Activated CD8-positive, alpha-beta memory T cell treated with anti-CD3 and anti-CD28 coated beads, Interleukin-2, amount 50 U/mL, for 1 hour (primary cell): ENCODE data around the gene SLC35G6.
"Not testable (repeated sequence)": the region's sequence is repeated elsewhere in the genome, so short reads cannot be mapped to it uniquely, and the experiment has no call there.

Source experiments
- DNase-seq: peaks from one replicate; pipeline ENCODE4 v3.0.0-alpha.2; 2020; ENCODE audit errors: extremely low read depth

SLC35G6 gene

DNA sequence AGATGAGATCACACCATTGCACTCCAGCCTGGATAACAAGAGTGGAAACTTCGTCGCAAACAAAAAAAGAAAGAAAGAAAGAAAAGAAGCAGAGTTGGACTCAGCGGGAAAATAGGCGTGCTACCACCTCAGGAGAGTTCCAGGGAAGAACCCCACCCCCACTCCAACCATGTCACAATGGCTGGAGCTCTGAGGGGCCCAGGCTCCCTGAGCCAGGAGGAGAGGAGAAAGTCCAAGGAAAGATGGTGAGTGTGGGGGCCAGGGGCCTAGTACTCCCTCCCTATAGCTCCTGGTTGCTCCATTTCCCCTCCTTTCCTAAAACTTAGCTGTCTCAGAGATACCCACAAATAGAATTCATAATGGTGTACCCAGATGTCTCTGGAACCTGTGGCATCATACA lies at the start of gene SLC35G6:
Gene SLC35G6 (plus strand): TSS at position 172 of the 400 bp plus-strand sequence. CDS start 71 bp downstream, at position 243.
- DNase-seq = not testable (repeated sequence)

DNA sequence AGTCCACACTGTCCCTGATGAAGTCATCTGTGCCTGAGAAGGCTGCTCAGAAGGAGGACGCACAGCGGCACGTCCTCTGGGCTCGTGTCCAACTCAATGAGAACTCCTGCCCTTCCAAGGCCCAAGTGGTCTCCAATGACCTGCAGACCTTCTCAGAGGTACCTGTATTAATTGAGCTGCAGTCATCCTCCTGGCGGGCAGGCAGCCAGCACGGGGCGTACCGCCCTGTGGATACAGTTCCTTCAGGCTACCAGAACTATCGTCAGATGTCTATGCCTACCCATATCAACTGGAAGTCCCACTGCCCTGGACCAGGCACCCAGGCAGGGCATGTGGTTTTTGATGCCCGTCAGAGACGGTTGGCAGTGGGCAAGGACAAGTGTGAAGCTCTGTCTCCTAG lies 49.0 kb upstream of the SLC35G6 start:
- no peak for DNase-seq

DNA sequence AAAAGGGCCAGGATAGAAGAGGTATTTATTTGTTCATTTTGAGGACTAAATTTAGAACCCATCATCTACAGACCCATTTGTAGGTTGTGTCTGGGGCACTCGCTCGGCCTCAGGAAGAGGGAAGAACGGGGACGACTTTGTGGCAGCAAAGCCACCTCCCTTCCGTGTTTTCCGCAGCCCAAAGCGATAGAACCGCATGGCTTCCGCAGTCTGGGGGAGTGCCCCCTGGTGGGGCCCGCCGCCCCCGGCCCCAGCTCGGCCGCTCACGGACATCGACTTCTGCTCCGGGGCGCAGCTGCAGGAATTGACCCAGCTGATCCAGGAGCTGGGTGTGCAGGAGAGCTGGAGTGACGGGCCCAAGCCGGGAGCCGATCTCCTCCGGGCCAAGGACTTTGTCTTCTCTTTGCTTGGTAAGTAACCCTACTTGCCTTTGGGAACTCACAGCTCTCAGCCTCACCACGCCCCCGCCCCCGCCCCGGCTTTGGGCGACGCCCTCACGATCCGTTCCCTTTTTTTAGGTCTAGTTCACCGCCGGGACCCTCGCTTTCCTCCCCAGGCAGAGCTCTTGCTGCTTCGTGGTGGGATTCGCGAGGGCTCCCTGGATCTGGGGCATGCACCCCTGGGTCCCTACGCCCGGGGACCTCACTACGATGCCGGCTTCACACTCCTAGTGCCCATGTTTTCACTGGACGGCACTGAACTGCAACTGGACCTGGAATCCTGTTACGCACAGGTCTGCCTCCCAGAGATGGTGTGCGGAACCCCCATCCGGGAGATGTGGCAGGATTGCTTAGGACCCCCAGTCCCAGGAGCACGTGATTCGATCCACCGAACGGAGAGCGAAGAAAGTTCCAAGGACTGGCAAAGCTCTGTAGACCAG lies 45.3 kb upstream of the SLC35G6 start:
- no peak for DNase-seq

DNA sequence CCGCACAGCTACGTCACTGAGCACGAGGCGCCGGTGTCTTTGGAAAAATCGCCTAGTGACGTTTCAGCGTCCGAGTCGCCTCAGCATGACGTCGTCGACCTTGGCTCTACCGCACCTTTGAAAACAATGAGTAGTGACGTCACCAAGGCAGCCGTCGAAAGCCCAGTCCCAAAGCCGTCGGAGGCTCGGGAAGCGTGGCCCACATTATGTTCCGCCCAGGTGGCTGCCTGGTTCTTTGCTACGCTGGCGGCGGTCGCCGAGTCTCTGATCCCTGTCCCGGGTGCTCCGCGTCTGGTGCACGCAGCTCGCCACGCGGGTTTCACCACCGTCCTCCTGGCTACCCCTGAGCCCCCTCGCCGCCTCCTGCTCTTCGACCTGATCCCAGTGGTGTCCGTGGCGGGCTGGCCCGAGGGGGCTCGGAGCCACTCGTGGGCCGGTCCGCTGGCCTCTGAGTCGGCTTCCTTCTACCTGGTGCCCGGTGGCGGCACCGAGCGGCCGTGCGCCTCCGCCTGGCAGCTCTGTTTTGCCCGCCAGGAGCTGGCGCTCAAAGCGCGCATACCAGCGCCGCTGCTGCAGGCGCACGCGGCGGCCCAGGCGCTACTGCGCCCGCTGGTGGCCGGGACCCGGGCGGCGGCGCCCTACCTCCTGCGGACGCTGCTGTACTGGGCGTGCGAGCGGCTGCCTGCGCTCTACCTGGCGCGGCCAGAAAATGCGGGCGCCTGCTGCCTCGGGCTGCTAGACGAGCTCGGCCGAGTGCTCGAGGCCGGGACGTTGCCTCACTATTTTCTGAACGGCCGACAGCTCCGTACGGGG lies 44.5 kb upstream of the SLC35G6 start:
- peak; percentile 58 for DNase-seq

DNA sequence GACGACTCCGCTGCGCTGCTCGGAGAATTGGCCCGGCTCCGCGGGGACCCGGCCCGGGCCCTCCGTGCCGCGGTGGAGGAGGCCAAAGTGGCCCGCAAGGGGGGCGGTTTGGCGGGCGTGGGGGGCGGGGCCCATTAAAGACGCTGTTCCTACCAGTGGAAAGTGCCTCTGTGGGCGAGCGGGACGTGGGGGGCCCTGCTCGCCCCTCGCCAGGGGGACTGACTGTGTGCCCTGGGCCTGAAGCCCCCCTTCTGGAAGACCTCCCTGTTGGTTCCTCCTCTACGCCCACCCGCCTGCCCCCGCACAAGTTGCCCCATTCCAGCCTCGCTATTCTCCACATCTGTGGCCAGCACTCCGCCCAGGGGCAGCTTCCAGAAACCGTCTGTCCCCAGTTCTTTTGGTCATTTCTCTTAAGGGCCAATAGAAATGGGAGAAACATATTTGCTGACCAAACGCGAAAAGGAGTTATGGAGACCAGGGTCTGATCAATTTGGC lies 43.8 kb upstream of the SLC35G6 start:
- DNase-seq = no peak

DNA sequence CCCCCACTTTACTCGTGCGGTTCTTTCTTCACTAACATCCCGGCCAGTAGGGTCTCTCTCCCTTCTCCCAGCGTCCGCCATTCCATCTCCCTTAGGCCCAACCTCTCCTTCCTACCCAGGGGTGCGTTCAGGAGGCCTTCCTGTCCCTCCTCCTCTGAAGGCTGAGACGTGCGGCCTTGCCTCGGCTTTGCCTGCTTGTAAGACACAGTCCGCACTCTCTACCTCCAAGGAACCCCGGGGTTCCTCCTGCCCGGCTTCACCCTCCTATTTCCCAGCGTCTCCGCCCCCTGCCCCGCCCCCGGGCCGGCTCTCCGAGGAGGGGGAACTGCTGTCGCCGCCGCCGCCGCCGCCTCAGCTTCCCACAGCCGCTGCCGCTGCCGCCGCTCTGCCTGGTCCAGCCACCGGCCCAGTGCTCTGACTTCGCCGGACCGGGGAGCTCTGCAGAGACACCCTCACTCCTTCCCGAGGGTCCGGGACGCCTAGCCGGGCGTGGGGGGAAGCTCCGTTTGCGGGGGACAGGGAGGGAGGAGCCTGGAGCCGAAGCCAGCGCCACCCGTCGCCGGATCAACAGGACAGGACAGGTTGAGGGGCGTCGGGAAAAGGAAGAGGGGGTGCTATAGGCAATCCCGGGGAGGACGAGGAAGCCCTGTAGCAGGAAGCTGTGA lies 43.2 kb upstream of the SLC35G6 start:
- DNase-seq = no peak

DNA sequence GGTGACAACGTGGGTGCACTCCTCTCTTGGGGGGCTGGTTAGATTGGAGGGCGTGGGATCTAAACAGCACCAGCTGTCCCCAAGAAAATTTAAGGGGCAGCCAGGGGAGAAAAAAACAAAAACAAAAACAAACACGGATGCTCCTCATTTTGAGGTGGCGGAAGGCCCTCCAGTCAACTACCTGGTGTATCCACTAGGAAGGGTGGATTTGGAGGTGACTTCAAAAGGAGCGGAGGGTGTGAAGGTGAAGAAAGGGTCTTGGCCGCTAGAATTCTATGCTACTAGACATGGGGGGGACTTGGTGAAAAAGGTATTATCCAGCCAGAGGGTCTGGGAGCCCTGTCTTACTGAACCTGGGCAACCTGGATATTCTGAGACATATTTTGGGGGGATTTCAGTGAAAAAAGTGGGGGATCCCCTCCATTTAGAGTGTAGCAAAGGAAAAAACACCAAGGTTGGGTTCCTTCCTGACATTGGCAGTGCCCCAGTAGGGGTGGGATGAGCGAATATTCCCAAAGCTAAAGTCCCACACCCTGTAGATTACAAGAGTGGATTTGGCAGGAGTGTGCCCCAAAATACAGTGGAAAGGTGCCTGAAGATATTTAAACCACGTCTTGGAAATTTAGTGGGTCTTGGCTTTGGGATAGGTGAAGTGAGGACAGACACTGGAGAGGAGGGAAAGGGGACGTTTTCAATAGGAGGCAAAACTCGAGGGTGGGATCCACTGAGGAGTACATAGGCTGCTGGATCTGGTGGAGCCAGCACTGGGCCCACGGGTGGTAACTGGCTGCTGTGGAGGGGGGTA lies 42.4 kb upstream of the SLC35G6 start:
- DNase-seq = no peak

DNA sequence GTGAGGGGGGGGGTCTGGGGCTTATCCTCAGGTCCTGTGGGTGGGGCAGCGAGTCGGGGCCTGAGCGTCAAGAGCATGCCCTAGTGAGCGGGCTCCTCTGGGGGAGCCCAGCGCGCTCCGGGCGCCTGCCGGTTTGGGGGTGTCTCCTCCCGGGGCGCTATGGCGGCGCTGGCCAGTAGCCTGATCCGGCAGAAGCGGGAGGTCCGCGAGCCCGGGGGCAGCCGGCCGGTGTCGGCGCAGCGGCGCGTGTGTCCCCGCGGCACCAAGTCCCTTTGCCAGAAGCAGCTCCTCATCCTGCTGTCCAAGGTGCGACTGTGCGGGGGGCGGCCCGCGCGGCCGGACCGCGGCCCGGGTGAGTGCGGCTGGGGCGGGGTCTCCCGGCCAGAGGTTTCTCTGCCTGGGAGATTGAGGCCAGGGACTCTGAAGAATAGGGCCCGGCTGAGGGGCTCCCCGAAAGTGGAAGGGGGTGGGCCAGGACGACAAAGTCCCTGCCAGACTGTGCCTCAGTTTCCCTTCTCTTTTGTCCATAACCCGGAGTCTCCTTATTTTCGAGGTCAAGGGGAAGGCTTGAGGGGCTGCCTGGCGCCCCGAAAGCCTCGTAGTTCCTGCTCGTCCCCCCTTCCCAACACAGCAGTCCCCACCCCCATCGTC lies 41.7 kb upstream of the SLC35G6 start, which contains the start of gene FGF11:
Gene FGF11 (plus strand): TSS at position 51 of the 651 bp plus-strand sequence. CDS start 109 bp downstream, at position 160.
- DNase-seq = no peak

DNA sequence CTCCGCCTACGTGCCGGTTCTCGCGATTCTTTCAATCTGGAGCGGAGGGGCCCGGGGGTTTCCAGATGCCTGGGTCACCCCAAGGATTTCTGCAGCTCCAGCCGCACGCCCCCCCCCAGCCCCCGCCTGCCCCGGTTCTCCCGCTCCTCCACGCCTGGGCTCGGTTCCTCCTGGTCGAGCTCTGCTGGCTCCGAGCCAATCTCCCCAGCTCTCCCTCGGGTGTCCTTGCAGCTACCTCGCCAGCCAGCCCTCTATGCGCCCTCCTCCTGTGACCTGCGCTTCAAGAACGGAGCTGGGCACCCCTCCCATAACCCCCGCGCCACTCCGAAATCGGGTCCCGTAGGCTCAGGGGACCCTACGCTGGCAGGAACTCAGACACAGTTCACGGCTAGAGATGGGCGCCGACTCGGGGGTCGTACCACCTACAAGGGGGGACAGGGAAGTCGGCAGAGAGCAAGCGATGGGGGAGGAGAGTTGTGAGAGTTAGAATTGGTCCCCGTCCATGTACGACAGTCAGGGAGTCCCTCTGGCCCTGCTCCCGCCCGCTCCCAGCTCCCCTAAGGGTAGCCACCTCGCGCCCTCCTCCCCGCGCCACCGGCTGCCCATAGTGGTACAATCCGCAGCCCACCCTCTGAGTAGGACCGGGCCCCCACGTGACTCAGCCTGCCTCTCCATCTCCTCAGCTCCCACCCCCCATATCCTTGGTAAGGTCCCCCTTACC lies 41.0 kb upstream of the SLC35G6 start:
- no peak for DNase-seq

DNA sequence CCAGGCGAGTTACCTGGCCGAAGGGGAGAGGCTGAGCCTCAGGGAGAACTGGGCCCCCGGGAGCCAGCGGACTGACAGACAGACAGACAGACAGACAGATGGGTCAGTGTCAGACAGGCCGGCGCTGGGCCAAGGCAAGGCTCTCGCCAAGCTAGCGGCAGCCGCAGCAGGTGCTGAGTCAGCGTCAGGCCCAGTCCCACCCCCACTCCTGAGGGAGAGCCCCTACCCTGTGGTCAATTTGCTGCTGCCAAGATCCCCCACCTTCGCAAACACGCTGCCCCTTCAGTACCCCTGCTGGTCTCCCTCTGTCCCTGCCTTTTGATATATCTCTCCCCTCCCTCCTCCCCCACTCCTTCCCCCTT lies 40.4 kb upstream of the SLC35G6 start:
- no peak for DNase-seq

DNA sequence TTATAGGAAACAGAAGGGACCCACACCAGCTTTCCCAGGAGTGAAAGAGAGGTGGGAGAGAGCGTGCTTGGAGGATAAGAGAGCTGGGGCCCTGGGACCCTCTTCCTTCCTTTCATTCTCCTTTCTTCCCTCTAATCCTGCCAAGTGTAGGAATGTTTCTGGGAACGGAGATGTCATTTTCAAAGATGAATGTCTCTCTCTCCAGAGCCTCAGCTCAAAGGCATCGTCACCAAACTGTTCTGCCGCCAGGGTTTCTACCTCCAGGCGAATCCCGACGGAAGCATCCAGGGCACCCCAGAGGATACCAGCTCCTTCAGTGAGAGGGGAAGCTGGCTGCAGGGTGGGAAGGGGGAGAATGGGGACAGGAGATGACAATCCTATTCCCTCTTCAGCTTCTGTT lies 40.0 kb upstream of the SLC35G6 start:
- DNase-seq = no peak

DNA sequence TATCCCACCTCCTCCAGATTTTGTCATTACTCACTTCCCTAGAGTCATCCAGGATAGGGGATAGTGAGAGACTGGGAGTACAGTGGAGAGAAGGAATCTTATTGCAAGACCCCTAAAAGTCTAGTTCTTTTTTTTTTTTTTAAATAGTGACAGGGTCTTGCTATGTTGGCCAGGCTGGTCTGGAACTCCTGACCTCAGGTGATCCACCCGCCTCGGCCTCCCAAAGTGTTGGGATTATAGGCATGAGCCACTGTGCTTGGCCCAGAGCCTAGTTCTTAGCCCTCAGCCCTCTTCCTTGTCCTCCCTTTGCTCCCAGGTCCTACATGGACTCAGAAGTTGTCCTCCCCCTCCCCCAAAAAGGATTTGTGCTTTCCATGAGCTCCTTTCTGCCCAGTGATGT lies 39.1 kb upstream of the SLC35G6 start:
- no peak for DNase-seq

DNA sequence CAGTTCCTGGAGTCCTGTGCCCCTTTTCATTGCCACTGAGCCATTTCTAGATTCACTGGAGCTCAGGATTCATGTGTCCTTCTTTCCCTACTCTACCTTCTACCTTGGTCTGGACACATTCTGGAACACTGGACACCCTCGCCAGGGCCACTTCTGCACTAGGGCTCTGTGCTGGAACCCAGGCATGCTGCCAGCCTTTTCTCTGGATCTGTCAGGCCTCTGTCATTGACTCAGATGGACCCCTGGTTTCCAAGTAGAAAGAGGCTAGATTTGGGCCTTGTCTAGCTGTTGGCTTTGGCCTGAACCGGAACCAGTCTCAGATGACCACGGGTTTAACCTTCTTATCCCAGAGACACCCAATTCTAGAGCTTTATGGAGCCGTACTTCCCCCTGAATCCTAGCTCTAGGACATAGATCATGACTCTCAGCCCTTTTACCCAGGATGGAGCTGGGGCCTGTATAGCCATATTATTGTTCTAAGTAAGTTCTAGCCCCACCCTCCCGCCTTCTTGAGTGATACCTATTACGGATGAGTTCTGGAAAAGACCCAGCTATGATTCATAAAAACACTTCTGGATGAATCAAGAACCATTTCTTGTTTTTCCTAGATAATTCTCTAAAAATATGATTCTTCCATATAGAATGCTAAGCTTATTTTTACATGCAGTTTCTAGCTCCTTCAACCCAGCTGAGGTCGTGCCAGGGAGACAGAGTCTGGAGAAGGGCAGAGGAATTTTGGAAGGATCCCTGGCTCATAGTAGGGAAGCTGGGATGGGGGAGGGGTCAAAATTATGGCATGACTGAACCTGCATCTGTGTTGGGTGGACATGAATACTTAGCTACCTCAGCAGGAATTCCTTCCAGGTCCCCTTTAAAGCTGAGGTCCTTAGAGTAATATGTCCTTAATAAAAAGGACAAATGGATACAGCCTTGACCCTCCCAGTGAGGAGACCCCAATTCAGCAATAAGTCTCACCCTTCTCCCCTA lies 37.5 kb upstream of the SLC35G6 start:
- DNase-seq = no peak

DNA sequence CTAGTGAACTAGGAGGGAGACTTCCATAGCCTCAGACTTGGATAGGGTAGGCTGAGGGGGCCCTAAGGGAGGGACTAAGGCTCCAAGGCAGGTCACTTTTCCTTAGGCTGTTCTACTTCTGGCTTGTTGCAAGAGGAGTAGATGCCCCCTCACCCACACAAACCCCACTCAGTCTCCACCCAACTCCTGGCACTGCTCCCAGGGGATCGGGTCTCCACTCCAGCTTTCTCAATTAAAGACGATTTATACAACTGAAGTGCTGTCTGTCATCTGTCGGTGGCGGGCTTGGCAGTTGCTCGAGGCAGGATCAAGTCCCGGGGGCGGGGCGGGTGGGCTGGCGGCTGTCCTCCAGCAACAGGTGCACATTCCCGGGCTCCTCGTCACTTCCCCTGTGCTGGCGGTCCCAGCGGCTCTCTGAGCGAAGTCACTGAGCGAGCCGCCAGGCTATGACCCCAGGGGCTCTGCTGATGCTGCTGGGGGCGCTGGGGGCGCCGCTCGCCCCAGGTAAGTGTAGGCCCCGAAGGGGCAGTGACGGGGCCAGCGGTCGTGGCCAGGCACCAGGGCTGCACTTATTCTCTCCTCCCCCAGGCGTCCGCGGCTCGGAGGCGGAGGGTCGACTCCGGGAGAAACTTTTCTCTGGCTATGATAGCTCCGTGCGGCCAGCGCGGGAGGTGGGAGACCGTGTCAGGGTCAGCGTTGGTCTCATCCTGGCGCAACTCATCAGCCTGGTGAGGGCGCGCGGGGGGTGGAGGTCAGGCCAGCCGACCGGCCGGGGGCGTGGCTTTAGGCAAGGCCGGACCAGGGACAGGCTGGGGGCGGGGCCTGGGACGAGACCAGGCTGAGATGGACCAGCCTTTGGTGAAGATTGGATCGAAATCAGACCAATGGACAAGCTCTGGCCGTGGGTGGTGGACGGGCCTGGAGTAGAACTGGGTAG lies 36.3 kb upstream of the SLC35G6 start, which contains the start of gene CHRNB1:
Gene CHRNB1 (plus strand): TSS at position 380 of the 937 bp plus-strand sequence. CDS start 67 bp downstream, at position 447.
- DNase-seq = no peak

DNA sequence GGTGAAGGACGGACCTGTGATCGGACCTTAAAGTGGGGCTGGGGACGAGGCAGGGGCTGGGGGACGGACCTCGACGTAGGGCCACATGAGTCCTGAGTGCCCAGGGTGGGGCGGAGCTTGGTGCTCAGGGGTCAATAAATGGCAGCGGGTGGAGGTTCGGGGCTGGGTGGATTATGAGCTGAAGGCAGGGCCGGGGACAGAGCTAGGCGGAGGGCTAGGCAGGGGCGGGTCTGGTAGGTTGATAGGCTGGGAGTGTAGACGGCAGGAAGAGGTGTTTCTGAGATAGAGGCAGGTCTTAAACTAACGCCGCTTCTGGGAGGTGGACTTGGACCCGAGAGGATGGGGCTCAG lies 35.7 kb upstream of the SLC35G6 start:
- no peak for DNase-seq

DNA sequence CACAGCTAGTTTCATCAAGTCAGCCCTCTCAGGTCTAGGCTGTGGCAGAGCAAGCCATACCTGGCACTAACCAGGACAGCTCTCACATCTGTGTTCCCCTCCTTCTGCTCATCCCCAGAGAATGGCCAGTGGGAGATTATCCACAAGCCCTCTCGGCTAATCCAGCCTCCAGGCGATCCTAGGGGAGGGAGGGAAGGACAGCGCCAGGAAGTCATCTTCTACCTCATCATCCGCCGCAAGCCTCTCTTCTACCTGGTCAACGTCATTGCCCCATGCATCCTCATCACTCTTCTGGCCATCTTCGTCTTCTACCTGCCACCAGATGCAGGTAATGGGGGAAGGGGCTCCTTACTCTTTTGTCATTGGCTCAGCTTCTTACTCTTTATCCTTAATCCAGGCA lies 32.8 kb upstream of the SLC35G6 start:
- DNase-seq = no peak

DNA sequence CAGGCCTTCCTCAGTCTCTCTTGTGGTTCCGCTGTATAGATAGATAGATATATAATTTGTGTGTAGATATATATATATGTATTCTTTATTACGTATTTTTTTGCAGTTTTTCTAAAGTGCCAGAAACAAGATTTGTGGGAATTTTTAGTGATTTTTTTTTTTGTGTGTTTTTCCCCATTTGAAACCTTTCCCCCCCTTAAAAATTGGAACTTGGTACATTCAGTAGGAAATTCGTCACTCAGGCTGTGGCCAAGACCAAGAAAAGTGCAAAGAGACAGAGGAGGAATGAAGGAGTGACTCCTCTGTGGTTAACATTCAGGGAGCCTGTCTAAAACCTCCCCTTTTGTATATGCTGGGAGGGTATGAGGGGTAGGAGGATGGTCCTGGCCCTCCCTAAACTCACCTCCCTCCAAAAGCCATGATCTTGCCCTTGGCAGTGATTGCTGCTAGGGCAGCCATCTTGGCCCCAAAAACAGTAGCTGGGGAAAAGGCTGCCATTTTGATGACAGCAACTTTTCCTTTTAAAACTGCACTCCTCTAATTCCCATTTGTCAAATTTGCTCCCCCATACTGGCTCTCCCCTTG lies 21.2 kb upstream of the SLC35G6 start:
- DNase-seq = no peak
